HEK293 (cell line): ENCODE results near the gene KRT73.
"Not testable (repeated sequence)": the region's sequence is repeated elsewhere in the genome, so short reads cannot be mapped to it uniquely, and the experiment has no call there.

Experiments
- CTCF ChIA-PET: fragments of 350-600 bp; formaldehyde crosslinking; extraction: SDS; loops from one replicate; lab custom pipeline; 2021; ENCODE audit warnings: antibody characterized with exemption; lab: Yijun Ruan, JAX
- POLR2A ChIA-PET: fragments of 300-600 bp; formaldehyde crosslinking; extraction: SDS; loops from one replicate; lab custom pipeline; 2020; ENCODE audit warnings: antibody characterized with exemption, inconsistent platforms; lab: Yijun Ruan, JAX
- H3K27ac ChIP-seq: fragments of 200-500 bp; sonication (Bioruptor generic); 2 replicates; pipeline ENCODE4 v1.5.1; 2014; ENCODE audit warnings: low read depth, low read length, control low read depth, inconsistent platforms; ENCODE audit errors: extremely low read depth
- H3K36me3 ChIP-seq, 2 experiments: fragments of 200-500 bp in 1 of 2; sonication (Bioruptor generic) in 1 of 2; 1 replicate in 1 of 2; 2 replicates in 1 of 2; pipeline ENCODE4 v1.5.1; 2014 to 2017; ENCODE audit warnings: inconsistent platforms in 2 of 2, low read length in 2 of 2; ENCODE audit not compliant: control insufficient read depth in 2 of 2, insufficient read depth in 1 of 2
- H3K4me1 ChIP-seq: fragments of 200-500 bp; sonication (Bioruptor generic); 2 replicates; pipeline ENCODE4 v1.5.1; 2014; ENCODE audit warnings: mild to moderate bottlenecking, low read length, inconsistent platforms; ENCODE audit not compliant: control insufficient read depth, insufficient read depth
- H3K4me3 ChIP-seq: 2 replicates; pipeline ENCODE4 v1.5.1; 2011; ENCODE audit warnings: low read depth, mild to moderate bottlenecking, control low read depth, low read length, moderate library complexity
- H3K9me3 ChIP-seq: fragments of 200-500 bp; sonication (Bioruptor generic); 2 replicates; pipeline ENCODE4 v1.5.1; 2014; ENCODE audit warnings: low read depth, low read length, inconsistent platforms; ENCODE audit not compliant: control insufficient read depth, insufficient read depth
- BCL11A ChIP-seq: fragments of 450-650 bp; formaldehyde crosslinking; IDR thresholded peaks from 2 replicates; pipeline ENCODE4 v1.5.1; 2016; ENCODE audit warnings: low read depth, missing biosample characterization, missing genetic modification characterization
- EGR2 ChIP-seq: fragments of 450-650 bp; formaldehyde crosslinking; IDR thresholded peaks from 2 replicates; pipeline ENCODE4 v1.5.1; 2016; ENCODE audit warnings: low read depth, missing biosample characterization, missing genetic modification characterization
- FEZF1 ChIP-seq: fragments of 450-650 bp; formaldehyde crosslinking; IDR thresholded peaks from 2 replicates; pipeline ENCODE4 v1.5.1; 2016; ENCODE audit warnings: missing biosample characterization, missing genetic modification characterization
- KLF10 ChIP-seq: fragments of 450-650 bp; IDR thresholded peaks from 2 replicates; pipeline ENCODE4 v1.5.1; 2018; ENCODE audit warnings: missing biosample characterization, mild to moderate bottlenecking, missing genetic modification characterization
- OVOL3 ChIP-seq: fragments of 450-650 bp; formaldehyde crosslinking; IDR thresholded peaks from 2 replicates; pipeline ENCODE4 v1.5.1; 2016; ENCODE audit warnings: missing biosample characterization, missing genetic modification characterization
- ZNF114 ChIP-seq: fragments of 450-650 bp; formaldehyde crosslinking; IDR thresholded peaks from 2 replicates; pipeline ENCODE4 v1.5.0; 2017; ENCODE audit warnings: missing biosample characterization, missing genetic modification characterization
- ZNF146 ChIP-seq: fragments of 450-650 bp; formaldehyde crosslinking; IDR thresholded peaks from 2 replicates; pipeline ENCODE4 v1.5.1; 2016; ENCODE audit warnings: missing biosample characterization, missing genetic modification characterization
- ZNF174 ChIP-seq: fragments of 450-650 bp; formaldehyde crosslinking; IDR thresholded peaks from 2 replicates; pipeline ENCODE4 v1.5.0; 2017; ENCODE audit warnings: missing biosample characterization, mild to moderate bottlenecking, missing genetic modification characterization
- ZNF626 ChIP-seq: fragments of 450-650 bp; sonication (Bioruptor Pico); formaldehyde crosslinking; IDR thresholded peaks from 2 replicates; pipeline ENCODE4 v1.5.1; 2018; ENCODE audit warnings: missing biosample characterization, missing genetic modification characterization, inconsistent platforms
- TF ChIP-seq, protein P1 (sequence below): fragments of 450-650 bp; formaldehyde crosslinking; IDR thresholded peaks from 2 replicates; pipeline ENCODE4 v1.5.1; 2017; ENCODE audit warnings: missing biosample characterization, missing genetic modification characterization
- TF ChIP-seq, protein P2 (sequence below): fragments of 450-650 bp; formaldehyde crosslinking; IDR thresholded peaks from 2 replicates; pipeline ENCODE4 v1.5.1; 2016; ENCODE audit warnings: missing biosample characterization, missing genetic modification characterization
- TF ChIP-seq, protein P3 (sequence below): fragments of 450-650 bp; formaldehyde crosslinking; IDR thresholded peaks from 2 replicates; pipeline ENCODE4 v1.5.1; 2016; ENCODE audit warnings: missing biosample characterization, missing genetic modification characterization

Gene KRT73

GRCh38 chr12:52600071-52600470 lies 18.3 kb downstream of the KRT73 start:
- no peak overlapping the region for H3K27ac ChIP-seq
- H3K4me3 ChIP-seq: no peak overlapping the region
- POLR2A ChIA-PET: no interaction called here
- CTCF ChIA-PET: interaction anchor here (0.6 to 1.5 kb wide), 2 partner anchors 228 to 265 kb away, joined by 3 to 4 read pairs; no protein-coding TSS in a partner anchor
- no peak for TF ChIP-seq ZNF174 (tag by site-specific recombination)
- no peak for TF ChIP-seq ZNF114 (tag by site-specific recombination)
- TF ChIP-seq FEZF1: no peak
- no peak for TF ChIP-seq ZNF626 (tag by site-specific recombination)
- no peak for TF ChIP-seq BCL11A (tag by site-specific recombination)
- TF ChIP-seq EGR2 (tag by site-specific recombination): no peak
- TF ChIP-seq, protein P1, sequence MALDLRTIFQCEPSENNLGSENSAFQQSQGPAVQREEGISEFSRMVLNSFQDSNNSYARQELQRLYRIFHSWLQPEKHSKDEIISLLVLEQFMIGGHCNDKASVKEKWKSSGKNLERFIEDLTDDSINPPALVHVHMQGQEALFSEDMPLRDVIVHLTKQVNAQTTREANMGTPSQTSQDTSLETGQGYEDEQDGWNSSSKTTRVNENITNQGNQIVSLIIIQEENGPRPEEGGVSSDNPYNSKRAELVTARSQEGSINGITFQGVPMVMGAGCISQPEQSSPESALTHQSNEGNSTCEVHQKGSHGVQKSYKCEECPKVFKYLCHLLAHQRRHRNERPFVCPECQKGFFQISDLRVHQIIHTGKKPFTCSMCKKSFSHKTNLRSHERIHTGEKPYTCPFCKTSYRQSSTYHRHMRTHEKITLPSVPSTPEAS (tag by site-specific recombination): no peak
- TF ChIP-seq, protein P2, sequence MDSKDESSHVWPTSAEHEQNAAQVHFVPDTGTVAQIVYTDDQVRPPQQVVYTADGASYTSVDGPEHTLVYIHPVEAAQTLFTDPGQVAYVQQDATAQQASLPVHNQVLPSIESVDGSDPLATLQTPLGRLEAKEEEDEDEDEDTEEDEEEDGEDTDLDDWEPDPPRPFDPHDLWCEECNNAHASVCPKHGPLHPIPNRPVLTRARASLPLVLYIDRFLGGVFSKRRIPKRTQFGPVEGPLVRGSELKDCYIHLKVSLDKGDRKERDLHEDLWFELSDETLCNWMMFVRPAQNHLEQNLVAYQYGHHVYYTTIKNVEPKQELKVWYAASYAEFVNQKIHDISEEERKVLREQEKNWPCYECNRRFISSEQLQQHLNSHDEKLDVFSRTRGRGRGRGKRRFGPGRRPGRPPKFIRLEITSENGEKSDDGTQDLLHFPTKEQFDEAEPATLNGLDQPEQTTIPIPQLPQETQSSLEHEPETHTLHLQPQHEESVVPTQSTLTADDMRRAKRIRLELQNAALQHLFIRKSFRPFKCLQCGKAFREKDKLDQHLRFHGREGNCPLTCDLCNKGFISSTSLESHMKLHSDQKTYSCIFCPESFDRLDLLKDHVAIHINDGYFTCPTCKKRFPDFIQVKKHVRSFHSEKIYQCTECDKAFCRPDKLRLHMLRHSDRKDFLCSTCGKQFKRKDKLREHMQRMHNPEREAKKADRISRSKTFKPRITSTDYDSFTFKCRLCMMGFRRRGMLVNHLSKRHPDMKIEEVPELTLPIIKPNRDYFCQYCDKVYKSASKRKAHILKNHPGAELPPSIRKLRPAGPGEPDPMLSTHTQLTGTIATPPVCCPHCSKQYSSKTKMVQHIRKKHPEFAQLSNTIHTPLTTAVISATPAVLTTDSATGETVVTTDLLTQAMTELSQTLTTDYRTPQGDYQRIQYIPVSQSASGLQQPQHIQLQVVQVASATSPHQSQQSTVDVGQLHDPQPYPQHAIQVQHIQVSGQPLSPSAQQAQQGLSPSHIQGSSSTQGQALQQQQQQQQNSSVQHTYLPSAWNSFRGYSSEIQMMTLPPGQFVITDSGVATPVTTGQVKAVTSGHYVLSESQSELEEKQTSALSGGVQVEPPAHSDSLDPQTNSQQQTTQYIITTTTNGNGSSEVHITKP (tag by site-specific recombination): no peak
- no peak for TF ChIP-seq KLF10 (tag by site-specific recombination)
- no peaks in the 10 kb centered on the region for H3K36me3 ChIP-seq
- H3K9me3 ChIP-seq: no peaks in the 10 kb centered on the region
- no peaks in the 10 kb centered on the region for H3K4me1 ChIP-seq

DNA sequence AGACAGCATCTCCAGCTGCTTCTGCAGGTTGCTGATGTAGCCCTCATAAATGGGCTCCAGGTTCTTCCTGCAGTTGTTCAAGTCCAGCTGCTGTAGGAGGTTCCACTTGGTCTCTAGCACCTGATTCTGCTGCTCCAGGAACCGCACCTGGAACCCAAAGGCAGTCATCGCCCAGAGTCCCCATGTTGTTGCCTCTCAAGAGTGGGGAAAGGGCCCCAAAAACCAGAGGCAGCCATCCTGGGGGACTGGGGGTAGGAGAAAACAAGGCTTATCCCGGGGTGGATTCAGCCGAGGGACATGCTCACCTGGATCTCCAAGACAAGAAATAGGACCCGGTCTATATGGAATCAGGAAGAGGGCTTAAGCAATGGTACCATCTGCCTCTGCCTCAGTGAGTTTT lies 19.4 kb downstream of the KRT73 start:
- Histone ChIP-seq H3K9me3 (no peaks in the 10 kb centered on the region), H3K4me1 (no peaks in the 10 kb centered on the region), H3K36me3 (no peaks in the 10 kb centered on the region), H3K4me3 (no peak overlapping the region), H3K27ac (no peak overlapping the region)
- ChIA-PET POLR2A (no interaction called here), CTCF (interaction anchor here (0.7 to 1.5 kb wide), 3 partner anchors 25 to 382 kb away, joined by 3 to 4 read pairs (median 4); no protein-coding TSS in a partner anchor)
- TF ChIP-seq OVOL3 (tag by site-specific recombination): no peak

DNA sequence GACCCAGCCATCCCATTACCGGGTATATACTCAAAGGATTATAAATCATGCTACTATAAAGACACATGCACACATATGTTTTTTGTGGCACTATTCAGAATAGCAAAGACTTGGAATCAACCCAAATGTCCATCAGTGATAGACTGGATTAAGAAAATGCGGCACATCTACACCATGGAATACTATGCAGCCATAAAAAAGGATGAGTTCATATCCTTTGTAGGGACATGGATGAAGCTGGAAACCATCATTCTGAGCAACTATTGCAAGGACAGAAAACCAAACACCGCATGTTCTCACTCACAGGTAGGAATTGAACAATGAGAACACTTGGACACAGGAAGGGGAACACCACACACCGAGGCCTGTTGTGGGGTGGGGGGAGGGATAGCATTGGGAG lies 24.1 kb downstream of the KRT73 start:
- H3K36me3 ChIP-seq, H3K27ac ChIP-seq, H3K4me1 ChIP-seq, POLR2A ChIA-PET, H3K9me3 ChIP-seq, H3K4me3 ChIP-seq: not testable (repeated sequence)
- CTCF ChIA-PET: interaction anchor here (1.1 to 1.2 kb wide), 2 partner anchors 286 to 290 kb away, joined by 3 to 5 read pairs; no protein-coding TSS in a partner anchor
- TF ChIP-seq, protein P3, sequence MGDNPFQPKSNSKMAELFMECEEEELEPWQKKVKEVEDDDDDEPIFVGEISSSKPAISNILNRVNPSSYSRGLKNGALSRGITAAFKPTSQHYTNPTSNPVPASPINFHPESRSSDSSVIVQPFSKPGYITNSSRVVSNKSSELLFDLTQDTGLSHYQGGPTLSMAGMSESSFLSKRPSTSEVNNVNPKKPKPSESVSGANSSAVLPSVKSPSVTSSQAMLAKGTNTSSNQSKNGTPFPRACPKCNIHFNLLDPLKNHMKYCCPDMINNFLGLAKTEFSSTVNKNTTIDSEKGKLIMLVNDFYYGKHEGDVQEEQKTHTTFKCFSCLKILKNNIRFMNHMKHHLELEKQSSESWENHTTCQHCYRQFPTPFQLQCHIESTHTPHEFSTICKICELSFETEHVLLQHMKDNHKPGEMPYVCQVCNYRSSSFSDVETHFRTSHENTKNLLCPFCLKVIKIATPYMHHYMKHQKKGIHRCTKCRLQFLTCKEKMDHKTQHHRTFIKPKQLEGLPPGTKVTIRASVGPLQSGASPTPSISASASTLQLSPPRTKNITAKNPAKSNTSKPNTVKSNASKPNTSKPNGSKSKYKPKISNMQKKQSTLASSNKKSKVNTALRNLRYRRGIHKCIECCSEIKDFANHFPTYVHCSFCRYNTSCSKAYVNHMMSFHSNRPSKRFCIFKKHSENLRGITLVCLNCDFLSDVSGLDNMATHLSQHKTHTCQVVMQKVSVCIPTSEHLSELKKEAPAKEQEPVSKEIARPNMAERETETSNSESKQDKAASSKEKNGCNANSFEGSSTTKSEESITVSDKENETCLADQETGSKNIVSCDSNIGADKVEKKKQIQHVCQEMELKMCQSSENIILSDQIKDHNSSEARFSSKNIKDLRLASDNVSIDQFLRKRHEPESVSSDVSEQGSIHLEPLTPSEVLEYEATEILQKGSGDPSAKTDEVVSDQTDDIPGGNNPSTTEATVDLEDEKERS: 0 out of 2 replicates have a peak, but pooled peaks have one; percentile 28
- peak; percentile 73 for TF ChIP-seq ZNF146
